GF-D8 (cell line): Measurements from ENCODE around the gene MARCHF10.

ENCODE experiments used
- DNase-seq: peaks from one replicate; lab custom pipeline; 2025; lab: John Stamatoyannopoulos, UW

MARCHF10 gene

DNA sequence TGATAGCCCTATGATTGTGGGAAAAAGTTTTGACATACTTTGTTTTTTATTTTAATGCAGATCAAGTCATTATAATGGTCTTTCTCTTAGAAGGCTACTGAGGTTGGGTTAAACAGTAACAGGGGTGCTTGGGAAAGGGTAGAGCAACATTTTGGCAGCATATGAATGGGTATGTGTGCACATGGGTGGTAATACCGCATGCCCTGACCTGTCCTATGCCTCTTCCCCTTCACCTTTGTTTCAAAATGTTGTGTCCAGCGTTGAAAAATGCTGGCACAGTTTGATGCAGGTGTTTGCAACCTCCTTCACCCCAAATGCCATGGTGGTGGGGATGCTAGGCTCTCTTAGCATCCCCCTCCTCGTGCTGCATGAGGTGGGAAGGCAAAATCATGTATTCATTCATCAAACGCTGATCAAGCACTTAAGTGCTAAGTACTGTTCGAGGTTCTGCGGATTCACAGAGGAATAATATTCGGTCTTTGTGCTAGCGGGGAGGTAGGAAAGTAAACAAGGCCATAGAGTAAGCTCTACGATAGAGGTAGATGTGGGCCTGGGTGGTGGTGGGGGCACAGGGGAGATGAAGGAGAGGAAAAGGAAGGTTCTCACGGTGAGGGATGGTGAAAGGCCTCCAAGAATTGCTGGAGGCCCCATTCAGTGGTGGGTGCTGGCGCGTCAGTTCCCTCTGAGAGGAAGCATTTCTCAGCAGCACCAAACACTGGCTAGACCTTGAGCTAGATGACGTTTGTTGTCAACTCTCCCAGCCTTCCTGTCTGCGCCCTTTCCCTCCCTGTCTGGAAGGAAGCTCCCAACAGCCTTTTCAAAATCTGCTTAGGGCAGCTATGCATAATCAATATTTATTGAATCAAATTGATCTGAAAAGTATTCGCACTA lies 13.3 kb upstream of the MARCHF10 start:
- no peak for DNase-seq

GRCh38 chr17:62819511-62820221 lies 11.6 kb upstream of the MARCHF10 start:
- no peak for DNase-seq

- DNase-seq, result no peak
Measured at GRCh38 chr17:62818526-62818925, 10.4 kb upstream of the MARCHF10 start.

- DNase-seq, result no peak
Measured at GRCh38 chr17:62816282-62816839, 8.2 kb upstream of the MARCHF10 start.

DNA sequence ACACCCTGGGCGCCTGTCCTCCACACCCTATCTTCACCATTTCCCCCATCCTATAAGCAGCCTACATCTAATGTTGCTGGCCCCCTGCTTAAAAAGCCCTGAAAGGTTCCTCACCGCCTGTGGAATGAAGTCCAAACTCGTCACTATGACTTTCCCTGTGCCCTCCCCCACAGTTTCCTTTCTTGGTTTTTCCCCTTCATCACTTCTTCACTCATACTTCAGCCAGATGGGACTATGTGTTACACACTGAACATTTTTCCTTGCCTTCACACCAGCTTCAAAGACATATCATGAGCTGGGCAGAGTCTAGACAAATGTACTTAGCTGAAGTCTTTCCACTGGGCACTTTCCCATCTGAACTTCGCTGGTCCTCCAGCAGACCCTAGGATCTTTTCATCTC lies 1.5 kb upstream of the MARCHF10 start:
- no peak for DNase-seq

DNA sequence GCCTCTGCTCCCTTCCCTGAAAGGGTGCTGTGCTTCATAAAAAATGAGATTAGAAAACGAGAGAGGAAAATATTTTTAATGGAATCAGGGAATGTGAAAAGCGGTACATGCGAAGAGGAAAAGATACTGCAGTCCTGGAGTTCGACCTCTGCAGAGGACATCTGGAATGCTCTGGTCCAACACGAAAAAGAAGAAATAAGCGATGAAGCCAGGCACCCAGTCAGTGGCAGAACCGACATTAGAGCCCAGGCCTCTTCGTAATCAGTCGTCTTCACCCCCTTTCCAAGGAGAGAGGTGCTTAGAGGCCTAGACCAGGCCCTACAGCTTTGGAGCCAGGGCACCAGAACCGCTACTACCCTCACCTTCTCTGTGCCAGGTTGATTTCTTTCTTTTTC lies 459 bp upstream of the MARCHF10 start:
- no peak for DNase-seq

DNA sequence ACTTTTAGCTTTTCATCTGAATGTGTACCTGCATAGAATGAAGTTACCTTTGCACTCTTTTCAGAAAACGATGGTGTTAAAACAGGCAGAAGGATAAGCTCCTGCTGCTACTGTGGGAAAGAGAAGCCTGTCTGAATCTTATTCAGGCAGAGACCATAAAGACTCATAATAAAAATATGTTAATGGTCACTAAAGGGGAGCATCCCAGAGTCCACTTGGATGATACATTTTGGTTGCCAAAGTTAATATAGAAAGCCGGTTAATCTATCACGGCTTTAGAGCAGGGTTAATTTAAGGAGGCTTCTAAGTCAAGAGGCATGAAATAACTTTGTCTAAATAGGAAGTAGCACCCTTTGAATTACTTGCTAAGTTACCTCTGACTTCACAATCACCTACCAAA lies 2.9 kb downstream of the MARCHF10 start:
- DNase-seq, result no peak

DNA sequence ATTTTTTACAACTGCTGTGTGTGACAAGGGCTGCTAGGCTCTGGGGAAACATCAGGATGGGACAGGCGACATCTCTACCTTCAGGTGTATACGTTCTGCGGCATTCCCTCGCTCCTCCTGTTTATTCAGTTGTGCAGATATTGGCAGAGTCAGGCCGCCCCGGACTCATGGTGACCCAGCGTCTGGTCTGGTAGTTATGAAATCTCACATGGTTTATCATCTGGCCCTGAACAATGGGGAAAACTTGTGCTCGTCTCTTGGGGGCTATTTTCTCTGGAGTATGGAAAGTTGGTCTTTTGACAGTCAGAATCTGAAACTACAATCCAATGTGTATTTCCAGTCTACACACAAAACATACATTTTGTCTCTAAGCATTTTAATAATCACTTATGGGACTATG lies 3.3 kb downstream of the MARCHF10 start:
- DNase-seq, result no peak

DNA sequence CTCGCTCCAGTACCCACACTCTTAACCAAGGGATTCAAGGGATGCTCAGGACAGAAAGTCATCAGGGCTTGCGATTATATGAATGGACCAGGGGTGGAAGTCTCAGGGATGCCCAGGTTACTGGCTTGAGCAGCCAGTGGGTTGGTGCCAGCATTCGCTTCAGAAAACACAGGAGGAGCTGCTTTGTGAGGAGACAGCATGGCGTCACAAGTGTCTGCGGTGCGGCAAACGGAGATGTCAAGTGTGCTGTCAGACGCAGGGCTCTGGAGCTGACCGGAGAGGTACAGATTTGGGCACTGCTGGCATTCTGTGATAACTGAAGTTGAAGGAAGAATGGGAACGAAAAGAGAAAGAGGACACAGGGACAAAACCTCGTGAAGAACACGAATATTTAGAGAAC lies 4.1 kb downstream of the MARCHF10 start:
- no peak for DNase-seq

DNA sequence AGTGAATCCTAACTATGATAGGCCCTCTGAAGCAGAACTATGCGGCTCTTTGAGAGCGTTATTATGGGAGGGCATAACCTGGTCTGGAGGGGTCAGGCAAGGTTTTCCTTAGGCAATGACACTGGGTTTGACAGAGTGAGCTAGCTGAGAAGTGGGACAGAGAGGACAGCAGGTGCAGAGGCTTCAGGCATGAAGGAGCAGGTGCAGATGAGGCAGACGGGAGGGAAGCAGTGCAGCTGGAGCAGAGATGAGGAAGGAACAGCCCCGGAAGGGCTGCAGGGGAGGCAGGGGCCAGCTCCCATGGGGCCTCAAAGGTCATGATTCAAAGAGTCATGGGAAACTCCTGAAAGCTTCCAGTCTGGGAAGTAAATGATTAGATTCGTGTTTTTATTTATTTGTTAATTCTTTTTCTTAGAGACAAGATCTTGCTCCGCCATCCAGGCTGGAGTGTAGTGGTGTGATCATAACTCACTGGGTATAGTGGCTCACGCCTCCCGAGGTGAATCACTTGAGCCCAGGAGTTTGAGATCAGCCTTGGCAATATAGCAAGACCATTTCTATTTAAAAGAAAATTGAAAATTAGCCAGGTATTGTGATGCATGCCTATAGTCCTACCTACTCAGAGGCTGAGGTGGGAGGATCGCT lies 5.4 kb downstream of the MARCHF10 start:
- no peak for DNase-seq

DNA sequence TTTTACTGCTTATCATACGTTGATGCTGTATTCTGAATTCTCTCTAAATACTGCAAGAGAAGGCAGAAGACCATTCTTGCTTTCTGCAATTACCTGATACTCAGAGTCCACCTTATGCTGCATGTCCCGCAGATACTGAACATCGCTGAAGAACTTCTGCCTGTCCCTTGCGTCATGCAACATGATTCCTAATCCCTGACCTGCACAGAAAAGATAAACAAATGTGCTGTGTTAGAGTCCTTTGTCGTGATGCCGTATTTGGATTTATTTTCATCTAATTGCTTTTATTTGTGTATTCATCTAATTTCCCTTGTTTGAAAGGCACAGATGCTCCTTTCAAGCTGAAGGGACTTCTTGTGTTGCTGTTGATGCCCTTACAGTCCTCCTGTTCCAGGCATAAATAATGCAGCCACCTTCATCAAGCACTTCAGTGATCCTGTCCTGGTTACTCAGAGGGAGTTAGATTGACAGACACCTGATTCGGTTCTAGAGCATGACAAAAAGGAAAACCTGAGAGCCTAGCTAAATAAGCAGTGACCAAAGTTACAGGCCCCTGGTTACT lies 6.5 kb downstream of the MARCHF10 start:
- no peak for DNase-seq

GRCh38 chr17:62800585-62800984 lies 7.5 kb downstream of the MARCHF10 start:
- DNase-seq, result no peak

DNA sequence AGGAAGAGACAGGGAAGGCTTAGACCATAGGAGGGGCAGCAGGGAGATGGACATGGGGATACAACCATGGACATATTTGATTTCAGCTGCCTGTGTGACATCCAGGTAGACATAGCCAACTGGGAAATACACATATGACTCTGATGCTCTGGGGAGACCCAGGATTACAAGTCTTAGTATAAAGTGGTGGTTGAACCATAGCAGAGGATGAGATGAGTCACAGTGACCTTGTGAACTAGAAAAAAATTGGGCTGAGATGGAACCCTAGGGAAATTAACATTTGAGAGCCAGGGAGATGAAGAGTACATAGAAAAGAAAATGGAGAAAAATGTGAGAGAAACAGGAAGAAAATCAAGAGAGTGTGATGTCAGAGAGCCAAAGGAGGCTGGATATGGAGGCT lies 10.2 kb downstream of the MARCHF10 start:
- DNase-seq, result no peak

- no peak for DNase-seq
Measured at GRCh38 chr17:62796291-62796690, 11.8 kb downstream of the MARCHF10 start.

DNA sequence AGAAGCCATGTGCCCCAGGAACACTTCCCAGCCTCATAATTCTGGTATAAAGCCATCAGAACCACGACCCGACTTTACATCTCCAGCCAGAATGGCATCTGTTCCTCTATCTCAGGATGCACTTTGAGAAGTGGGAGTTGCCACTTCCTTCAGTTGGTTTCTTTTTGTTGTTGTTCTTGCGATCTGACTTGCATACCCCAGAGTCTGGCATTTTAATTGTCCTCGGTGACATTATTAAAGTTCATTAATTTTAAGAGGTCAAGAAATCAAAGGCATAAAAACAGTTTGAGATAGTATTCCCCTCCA lies 13.5 kb downstream of the MARCHF10 start:
- no peak for DNase-seq

DNA sequence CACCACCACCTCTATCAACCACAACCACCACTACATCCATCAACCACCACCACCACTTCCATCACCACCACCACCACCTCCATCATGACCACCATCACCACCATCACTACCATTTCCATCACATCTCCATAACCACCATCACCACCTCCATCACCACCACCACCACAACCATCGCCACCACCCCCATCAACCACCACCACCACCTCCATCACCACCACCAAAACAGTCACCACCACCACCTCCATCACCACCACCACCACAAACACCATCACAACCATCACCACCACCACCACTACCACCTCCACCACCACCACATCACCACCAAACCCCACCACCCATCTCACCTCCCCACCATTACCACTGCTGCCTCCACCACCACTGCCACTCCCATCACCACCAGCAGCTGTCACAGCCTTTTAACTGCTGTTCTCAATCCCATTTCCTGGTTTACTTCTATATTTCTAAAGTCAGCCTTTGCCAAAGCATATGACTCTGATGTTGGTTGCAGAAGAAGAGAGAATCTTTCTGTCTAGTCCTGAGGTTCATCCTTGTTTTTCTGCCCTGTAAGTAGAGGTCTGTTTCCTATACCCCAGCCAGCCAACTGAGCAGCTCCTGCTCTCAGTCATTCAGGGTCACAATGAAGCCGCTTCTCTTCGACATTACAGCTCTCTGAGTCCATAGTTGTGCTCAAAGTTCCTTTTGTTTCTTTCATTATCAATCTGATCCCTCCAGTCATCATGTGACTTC lies 14.0 kb downstream of the MARCHF10 start:
- DNase-seq, result no peak

DNA sequence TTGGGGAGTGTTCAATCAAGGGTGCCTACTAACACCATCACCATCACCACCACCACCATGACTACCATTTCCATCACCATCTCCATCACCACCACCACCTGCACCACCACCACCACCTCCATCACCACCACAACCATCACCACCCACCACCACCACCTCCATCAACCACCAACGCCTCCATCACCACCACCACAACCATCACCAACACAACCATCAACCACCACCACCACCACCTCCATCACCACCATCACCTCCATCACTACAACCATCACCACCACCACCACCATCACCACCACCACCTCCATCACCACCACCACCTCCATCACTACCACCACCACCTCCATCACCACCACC lies 15.7 kb downstream of the MARCHF10 start:
- no peak for DNase-seq

- no peak for DNase-seq
Measured at GRCh38 chr17:62791767-62792446, 16.2 kb downstream of the MARCHF10 start.

- no peak for DNase-seq
Measured at GRCh38 chr17:62791235-62791734, 16.8 kb downstream of the MARCHF10 start.

- DNase-seq, result no peak
Measured at GRCh38 chr17:62790564-62790986, 17.5 kb downstream of the MARCHF10 start.

DNA sequence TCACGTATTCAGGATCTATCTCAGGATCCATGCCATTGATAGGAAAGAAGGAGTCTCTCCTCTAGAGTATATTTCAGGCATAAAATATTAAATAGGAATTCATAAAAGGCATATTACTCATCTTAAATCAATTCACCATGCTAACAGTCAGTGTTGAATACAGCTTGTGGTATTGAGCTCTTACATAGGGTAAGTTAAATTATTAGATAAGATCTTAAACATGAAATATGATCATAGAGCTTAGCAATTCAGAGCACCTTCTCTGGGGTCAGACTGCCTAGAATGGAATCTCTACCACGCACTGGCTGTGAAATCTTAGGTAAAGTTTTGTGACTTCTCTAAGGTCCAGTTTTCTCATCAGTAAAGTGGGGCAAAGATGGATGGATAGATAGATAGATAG lies 20.7 kb downstream of the MARCHF10 start:
- no peak for DNase-seq
